Measurements from ENCODE around the gene CLEC18B. TPM values are rescaled to one million over a fixed set of nuclear protein-coding genes. Genes with fewer than 3 reads are reported as not detected.
"Not testable (repeated sequence)": the region's sequence is repeated elsewhere in the genome, so short reads cannot be mapped to it uniquely, and the experiment has no call there.

CLEC18B gene
- total RNA-seq, 2 donors from 2014 or later = 1.4 TPM; not detected in 1

GRCh38 chr16:74419811-74420210, 1.5 kb downstream of the CLEC18B start:
- not testable (repeated sequence) for ATAC-seq (ENCODE audit: insufficient number of reproducible peaks, low FRiP score, low read depth); H3K9me3 ChIP-seq; H3K36me3 ChIP-seq; H3K4me3 ChIP-seq; H3K27me3 ChIP-seq (replicated peaks; ENCODE audit: insufficient read depth); H3K4me1 ChIP-seq (ENCODE audit: control insufficient read depth in 1 of 2, low read depth in 2 of 2); H3K27ac ChIP-seq; DNase-seq (ENCODE audit: low spot score)

GRCh38 chr16:74417897-74418296, 3.4 kb downstream of the CLEC18B start:
- H3K4me3 ChIP-seq; ATAC-seq (ENCODE audit: insufficient number of reproducible peaks, low FRiP score, low read depth); DNase-seq (ENCODE audit: low spot score): not testable (repeated sequence)

GRCh38 chr16:74413920-74414319, 7.4 kb downstream of the CLEC18B start:
- not testable (repeated sequence) for ATAC-seq (ENCODE audit: insufficient number of reproducible peaks, low FRiP score, low read depth); H3K4me3 ChIP-seq; H3K36me3 ChIP-seq; DNase-seq (ENCODE audit: low spot score); H3K9me3 ChIP-seq; H3K27ac ChIP-seq; H3K27me3 ChIP-seq (replicated peaks; ENCODE audit: insufficient read depth); H3K4me1 ChIP-seq (ENCODE audit: control insufficient read depth in 1 of 2, low read depth in 2 of 2)

More at GRCh38 chr16:74417897-74418296, 3.4 kb downstream of the CLEC18B start:
- not testable (repeated sequence) for H3K27me3 ChIP-seq (replicated peaks; ENCODE audit: insufficient read depth); H3K9me3 ChIP-seq; H3K27ac ChIP-seq; H3K4me1 ChIP-seq (ENCODE audit: control insufficient read depth in 1 of 2, low read depth in 2 of 2); H3K36me3 ChIP-seq

- not testable (repeated sequence) for DNase-seq (ENCODE audit: low spot score); H3K27me3 ChIP-seq (replicated peaks; ENCODE audit: insufficient read depth); H3K36me3 ChIP-seq; H3K4me3 ChIP-seq; H3K9me3 ChIP-seq; ATAC-seq (ENCODE audit: insufficient number of reproducible peaks, low FRiP score, low read depth); H3K4me1 ChIP-seq (ENCODE audit: control insufficient read depth in 1 of 2, low read depth in 2 of 2); H3K27ac ChIP-seq
These were observed 7.8 kb downstream of the CLEC18B start for GRCh38 chr16:74413485-74413884.

GRCh38 chr16:74412775-74413390, 8.4 kb downstream of the CLEC18B start:
- ATAC-seq (ENCODE audit: insufficient number of reproducible peaks, low FRiP score, low read depth); H3K27me3 ChIP-seq (replicated peaks; ENCODE audit: insufficient read depth); DNase-seq (ENCODE audit: low spot score); H3K4me3 ChIP-seq; H3K36me3 ChIP-seq; H3K27ac ChIP-seq; H3K9me3 ChIP-seq; H3K4me1 ChIP-seq (ENCODE audit: control insufficient read depth in 1 of 2, low read depth in 2 of 2): not testable (repeated sequence)

GRCh38 chr16:74412138-74412774, 9.0 kb downstream of the CLEC18B start:
- not testable (repeated sequence) for H3K4me1 ChIP-seq (ENCODE audit: control insufficient read depth in 1 of 2, low read depth in 2 of 2); H3K27ac ChIP-seq; H3K9me3 ChIP-seq; ATAC-seq (ENCODE audit: insufficient number of reproducible peaks, low FRiP score, low read depth); H3K27me3 ChIP-seq (replicated peaks; ENCODE audit: insufficient read depth); DNase-seq (ENCODE audit: low spot score); H3K36me3 ChIP-seq; H3K4me3 ChIP-seq

GRCh38 chr16:74410981-74411380, 10.3 kb downstream of the CLEC18B start:
- H3K4me3 ChIP-seq; H3K36me3 ChIP-seq; H3K27me3 ChIP-seq (replicated peaks; ENCODE audit: insufficient read depth); H3K27ac ChIP-seq; ATAC-seq (ENCODE audit: insufficient number of reproducible peaks, low FRiP score, low read depth); H3K4me1 ChIP-seq (ENCODE audit: control insufficient read depth in 1 of 2, low read depth in 2 of 2); H3K9me3 ChIP-seq; DNase-seq (ENCODE audit: low spot score): not testable (repeated sequence)

- H3K9me3 ChIP-seq; H3K27ac ChIP-seq; H3K4me3 ChIP-seq; H3K36me3 ChIP-seq; ATAC-seq (ENCODE audit: insufficient number of reproducible peaks, low FRiP score, low read depth); H3K27me3 ChIP-seq (replicated peaks; ENCODE audit: insufficient read depth); DNase-seq (ENCODE audit: low spot score); H3K4me1 ChIP-seq (ENCODE audit: control insufficient read depth in 1 of 2, low read depth in 2 of 2): not testable (repeated sequence)
These were observed 11.0 kb downstream of the CLEC18B start for GRCh38 chr16:74410057-74410957.

GRCh38 chr16:74409185-74409981, 11.9 kb downstream of the CLEC18B start:
- not testable (repeated sequence) for ATAC-seq (ENCODE audit: insufficient number of reproducible peaks, low FRiP score, low read depth); DNase-seq (ENCODE audit: low spot score); H3K27me3 ChIP-seq (replicated peaks; ENCODE audit: insufficient read depth); H3K9me3 ChIP-seq; H3K4me1 ChIP-seq (ENCODE audit: control insufficient read depth in 1 of 2, low read depth in 2 of 2); H3K27ac ChIP-seq; H3K36me3 ChIP-seq; H3K4me3 ChIP-seq

GRCh38 chr16:74407362-74407705, 13.9 kb downstream of the CLEC18B start:
- H3K36me3 ChIP-seq; DNase-seq (ENCODE audit: low spot score); H3K4me1 ChIP-seq (ENCODE audit: control insufficient read depth in 1 of 2, low read depth in 2 of 2); H3K27me3 ChIP-seq (replicated peaks; ENCODE audit: insufficient read depth); H3K9me3 ChIP-seq: not testable (repeated sequence)
- ATAC-seq (ENCODE audit: insufficient number of reproducible peaks, low FRiP score, low read depth) = peak; percentile 8
- H3K27ac ChIP-seq = peak overlapping the region; percentile 70 to 90
- H3K4me3 ChIP-seq = peak overlapping the region; percentile 69

- H3K9me3 ChIP-seq; H3K4me1 ChIP-seq (ENCODE audit: control insufficient read depth in 1 of 2, low read depth in 2 of 2); H3K36me3 ChIP-seq; DNase-seq (ENCODE audit: low spot score); H3K27me3 ChIP-seq (replicated peaks; ENCODE audit: insufficient read depth): not testable (repeated sequence)
- peak; percentile 67 for ATAC-seq (ENCODE audit: insufficient number of reproducible peaks, low FRiP score, low read depth)
- Histone ChIP-seq H3K4me3 (peak overlapping the region; percentile 69), H3K27ac (peak overlapping the region; percentile 70 to 90)
These were observed 14.5 kb downstream of the CLEC18B start for GRCh38 chr16:74406600-74407361.

All from thoracic aorta (tissue), 2 donors.